AG04450 (cell line): ENCODE results near the gene CLEC3B. TPM values are rescaled to one million over a fixed set of nuclear protein-coding genes. Genes with fewer than 3 reads are reported as not detected.
A peak's percentile ranks its signal among the peaks of the same experiment; 100 is the strongest.
"Not testable (repeated sequence)": the region's sequence is repeated elsewhere in the genome, so short reads cannot be mapped to it uniquely, and the experiment has no call there.

ENCODE experiments used
- CTCF ChIA-PET: fragments of 300-600, 350-600 bp; formaldehyde crosslinking; extraction: SDS; loops from one replicate; lab custom pipeline; 2022; ENCODE audit warnings: antibody characterized with exemption, inconsistent platforms; lab: Charles Lee
- POLR2A ChIA-PET: fragments of 350-600 bp; formaldehyde crosslinking; extraction: SDS; loops from one replicate; lab custom pipeline; 2021; ENCODE audit warnings: antibody characterized with exemption, inconsistent platforms; lab: Yijun Ruan, JAX
- DNase-seq: peaks from one replicate; pipeline ENCODE4 v3.0.0-alpha.2; 2011; ENCODE audit warnings: low read depth, low spot score
- H3K27ac ChIP-seq: one replicate; pipeline ENCODE4 v1.5.1; 2012; ENCODE audit warnings: low read depth, low read length, control low read depth
- H3K27me3 ChIP-seq: one replicate; pipeline ENCODE4 v1.6.0; 2012; ENCODE audit warnings: low read length; ENCODE audit not compliant: control insufficient read depth, insufficient read depth
- H3K4me3 ChIP-seq: 2 replicates; pipeline ENCODE4 v1.5.1; 2011; ENCODE audit warnings: mild to moderate bottlenecking, low read depth, low read length, control low read depth
- H3K9me3 ChIP-seq: 2 replicates; pipeline ENCODE4 v1.5.1; 2012; ENCODE audit warnings: low read length; ENCODE audit not compliant: control insufficient read depth, insufficient read depth
- polyA plus RNA-seq: library from polyadenylated mRNA; depleted of rRNA; stranded (reverse); fragments of >200 nt; gene quantifications from 2 replicates; pipeline ENCODE4 v1.2.3, GENCODE V29; 2011
- TF ChIP-seq, protein P1 (sequence below): IDR thresholded peaks from 2 replicates; pipeline ENCODE4 v1.5.1; 2011; ENCODE audit warnings: low read depth, low read length, control low read depth, inconsistent platforms

Gene CLEC3B
- polyA plus RNA-seq, 1 experiment, result 4.3 TPM

DNA sequence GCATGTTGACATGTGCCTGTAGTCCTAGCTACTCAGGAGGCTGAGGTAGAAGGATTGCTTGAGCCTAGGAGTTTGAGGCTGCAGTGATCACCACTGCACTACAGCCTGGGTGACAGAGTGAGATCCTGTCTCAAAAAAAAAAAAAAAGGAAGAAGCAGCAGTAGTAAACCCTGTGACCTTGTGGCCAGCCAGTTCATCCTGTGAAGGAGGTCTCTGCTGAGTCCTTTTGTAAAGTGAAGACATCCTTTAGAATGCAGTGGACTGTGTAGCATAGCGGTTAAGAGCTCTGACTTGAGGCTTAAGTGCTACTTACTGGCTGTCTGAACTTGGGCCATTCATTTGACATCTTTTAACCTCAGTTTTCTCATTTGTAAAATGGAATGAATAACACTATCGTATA, 41.8 kb upstream of the CLEC3B start:
- Histone ChIP-seq H3K4me3 (no peak overlapping the region), H3K9me3 (no peaks in the 10 kb centered on the region; the same call in 1 of the 2 replicates), H3K27me3 (no peaks in the 10 kb centered on the region), H3K27ac (no peak overlapping the region)
- ChIA-PET POLR2A (no interaction called here), CTCF (interaction anchor here (0.6 to 2.4 kb wide), 2 partner anchors 9 to 360 kb away, joined by 5 to 14 read pairs; no protein-coding TSS in a partner anchor)
- DNase-seq, result no peak
- TF ChIP-seq, protein P1, sequence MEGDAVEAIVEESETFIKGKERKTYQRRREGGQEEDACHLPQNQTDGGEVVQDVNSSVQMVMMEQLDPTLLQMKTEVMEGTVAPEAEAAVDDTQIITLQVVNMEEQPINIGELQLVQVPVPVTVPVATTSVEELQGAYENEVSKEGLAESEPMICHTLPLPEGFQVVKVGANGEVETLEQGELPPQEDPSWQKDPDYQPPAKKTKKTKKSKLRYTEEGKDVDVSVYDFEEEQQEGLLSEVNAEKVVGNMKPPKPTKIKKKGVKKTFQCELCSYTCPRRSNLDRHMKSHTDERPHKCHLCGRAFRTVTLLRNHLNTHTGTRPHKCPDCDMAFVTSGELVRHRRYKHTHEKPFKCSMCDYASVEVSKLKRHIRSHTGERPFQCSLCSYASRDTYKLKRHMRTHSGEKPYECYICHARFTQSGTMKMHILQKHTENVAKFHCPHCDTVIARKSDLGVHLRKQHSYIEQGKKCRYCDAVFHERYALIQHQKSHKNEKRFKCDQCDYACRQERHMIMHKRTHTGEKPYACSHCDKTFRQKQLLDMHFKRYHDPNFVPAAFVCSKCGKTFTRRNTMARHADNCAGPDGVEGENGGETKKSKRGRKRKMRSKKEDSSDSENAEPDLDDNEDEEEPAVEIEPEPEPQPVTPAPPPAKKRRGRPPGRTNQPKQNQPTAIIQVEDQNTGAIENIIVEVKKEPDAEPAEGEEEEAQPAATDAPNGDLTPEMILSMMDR, result no peak

- H3K9me3 ChIP-seq, H3K4me3 ChIP-seq, DNase-seq, H3K27ac ChIP-seq, POLR2A ChIA-PET, H3K27me3 ChIP-seq, CTCF ChIA-PET: not testable (repeated sequence)
Observed at GRCh38 chr3:44986330-44986729, 39.8 kb upstream of the CLEC3B start.

GRCh38 chr3:44987332-44987731, 38.8 kb upstream of the CLEC3B start:
- POLR2A ChIA-PET, result no interaction called here
- TF ChIP-seq, protein P1, result no peak
- no peak overlapping the region for H3K27ac ChIP-seq
- DNase-seq, result no peak
- CTCF ChIA-PET, result interaction anchor here (0.8 to 8.3 kb wide), 2 partner anchors 11 to 673 kb away, joined by 3 to 47 read pairs; partner anchors contain the start of genes EXOSC7 and ZDHHC3
- H3K9me3 ChIP-seq, result no peaks in the 10 kb centered on the region; the same call in 1 of the 2 replicates
- no peaks in the 10 kb centered on the region for H3K27me3 ChIP-seq
- H3K4me3 ChIP-seq, result no peak overlapping the region

DNA sequence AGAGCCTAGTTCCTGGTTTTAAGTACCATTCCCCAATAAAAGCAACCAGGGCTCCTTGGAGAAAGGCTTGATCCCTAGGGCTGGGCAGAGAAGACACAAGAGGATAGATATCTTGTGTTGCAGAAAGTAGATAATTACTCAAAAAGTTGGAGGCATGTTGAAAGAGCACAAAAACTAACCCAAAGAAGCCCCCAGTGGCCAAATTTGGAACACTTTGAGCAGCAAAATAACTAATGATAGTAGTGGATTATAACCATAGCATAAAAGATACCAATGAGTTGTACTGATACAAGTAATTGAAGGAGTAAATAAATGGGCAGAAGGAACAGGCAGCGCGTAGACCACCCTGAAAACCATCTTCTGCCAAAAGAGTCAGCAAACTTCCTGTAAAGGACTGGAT, 38.0 kb upstream of the CLEC3B start:
- no peak for DNase-seq
- ChIA-PET POLR2A (no interaction called here), CTCF (interaction anchor here (0.8 to 8.3 kb wide), 3 partner anchors 12 to 48 kb away, joined by 3 to 47 read pairs (median 3); partner anchors contain the start of genes EXOSC7 and ZDHHC3)
- TF ChIP-seq, protein P1, result peak; percentile 55
- H3K27ac ChIP-seq, result no peak overlapping the region
- no peak overlapping the region for H3K4me3 ChIP-seq
- no peaks in the 10 kb centered on the region for H3K27me3 ChIP-seq
- no peaks in the 10 kb centered on the region; the same call in 1 of the 2 replicates for H3K9me3 ChIP-seq

DNA sequence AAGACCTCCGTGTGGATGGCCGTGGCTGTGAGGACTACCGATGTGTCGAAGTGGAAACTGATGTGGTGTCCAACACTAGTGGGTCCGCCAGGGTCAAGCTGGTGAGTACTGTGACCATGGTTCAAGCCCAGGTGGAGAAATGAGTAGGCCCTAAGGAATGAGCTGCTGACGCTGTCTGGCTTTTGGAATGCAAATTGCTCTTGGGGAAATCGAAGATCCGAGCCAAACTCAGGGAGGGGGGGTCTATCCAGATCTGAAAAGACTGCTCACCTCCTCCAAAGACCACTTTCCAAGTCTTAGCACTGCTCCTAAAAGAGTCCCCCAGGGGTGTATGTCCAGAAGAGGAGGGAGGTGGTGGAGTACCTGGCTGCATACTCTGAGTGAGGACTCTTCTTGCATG, 37.0 kb upstream of the CLEC3B start:
- Histone ChIP-seq H3K27ac (no peak overlapping the region), H3K27me3 (no peaks in the 10 kb centered on the region), H3K9me3 (no peaks in the 10 kb centered on the region; the same call in 1 of the 2 replicates), H3K4me3 (no peak overlapping the region)
- ChIA-PET POLR2A (no interaction called here), CTCF (interaction anchor here (0.8 to 8.3 kb wide), 3 partner anchors 12 to 47 kb away, joined by 3 to 47 read pairs (median 3); partner anchors contain the start of genes EXOSC7 and ZDHHC3)
- TF ChIP-seq, protein P1, result no peak
- DNase-seq, result no peak
